Bronchial smooth muscle cell (primary cell): ENCODE measurements around the gene TMED7. TPM values are rescaled to one million over a fixed set of nuclear protein-coding genes. Genes with fewer than 3 reads are reported as not detected.

Experiments used
- total RNA-seq: library from RNA; depleted of rRNA; stranded (reverse); fragments of >200 nt; gene quantifications from 2 replicates; pipeline ENCODE4 v1.2.1, GENCODE V29; 2014

TMED7 gene
- total RNA-seq = 38.6 and 85.0 TPM in 2 replicates

GRCh38 chr5:115625579-115626444 lies at the start of gene TMED7:
Gene TMED7 (minus strand): TSS chr5:115626036. CDS start chr5:115625792, 244 bp downstream.

GRCh38 chr5:115601701-115602590 lies 23.9 kb downstream of the TMED7 start, which contains the start of gene TICAM2:
Gene TICAM2 (minus strand): TSS chr5:115602479. CDS start chr5:115581256, 21,223 bp downstream.

Other genes starting within 250 kb of the TMED7 start
- 14.9 and 17.5 TPM in 2 replicates for gene FEM1C, start 81.3 kb downstream of the TMED7 start, total RNA-seq
- gene TICAM2, start 23.6 kb downstream of the TMED7 start, total RNA-seq = 3.0 and 4.1 TPM in 2 replicates
- gene CDO1, start 190.6 kb upstream of the TMED7 start, total RNA-seq = 29.2 and 49.2 TPM in 2 replicates
- gene ATG12, start 215.5 kb upstream of the TMED7 start, total RNA-seq = 35.8 and 42.2 TPM in 2 replicates
- 62.0 and 111 TPM in 2 replicates for gene AP3S1, start 215.9 kb upstream of the TMED7 start, total RNA-seq